EH (cell line): ENCODE measurements around the gene SLC35B2.
A peak's percentile ranks its signal among the peaks of the same experiment; 100 is the strongest.

Experiments used
- DNase-seq: peaks from one replicate; pipeline ENCODE4 v3.0.0-alpha.2; 2015; ENCODE audit warnings: low read depth

Gene SLC35B2

GRCh38 chr6:44285552-44286284, 28.4 kb upstream of the SLC35B2 start:
- DNase-seq = peak; percentile 49

DNA sequence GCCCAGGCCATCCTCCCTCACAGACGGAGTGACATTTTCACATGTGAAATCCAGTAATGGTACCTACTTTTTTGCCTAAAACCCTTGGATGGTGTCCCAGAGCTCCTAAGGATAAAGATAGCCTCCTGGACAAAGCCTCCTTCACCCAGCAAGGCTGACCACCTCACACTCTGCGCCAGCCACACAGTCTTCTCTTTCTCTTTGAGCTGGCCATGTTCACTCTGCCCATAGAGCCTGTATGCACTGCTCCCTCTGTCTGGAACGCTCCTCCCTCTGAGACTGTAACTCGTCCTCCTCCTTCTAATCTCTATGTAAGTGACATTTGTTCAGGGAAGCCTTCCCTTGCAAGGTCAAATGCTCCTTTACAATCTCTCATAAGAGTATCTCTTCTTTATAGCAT, 27.5 kb upstream of the SLC35B2 start:
- DNase-seq = no peak

DNA sequence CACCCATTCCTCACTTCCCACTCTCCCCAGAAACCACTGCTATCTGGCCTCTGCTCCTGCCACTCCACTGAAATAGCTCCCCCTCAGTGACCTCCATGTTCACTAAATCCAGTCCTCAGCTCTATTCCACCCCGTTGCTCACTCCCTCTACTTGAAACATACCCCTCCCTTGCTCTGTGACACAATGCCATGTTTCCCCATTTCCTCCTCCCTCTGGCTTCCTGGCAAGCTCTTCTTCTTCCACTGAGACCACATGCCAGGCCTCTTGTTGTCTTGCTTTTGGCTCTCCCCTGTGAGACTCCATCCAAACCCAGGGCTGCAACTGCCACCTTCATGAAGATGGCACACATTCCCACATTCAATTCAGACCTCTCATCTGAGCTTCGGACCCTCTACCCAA, 26.8 kb upstream of the SLC35B2 start:
- DNase-seq = no peak

DNA sequence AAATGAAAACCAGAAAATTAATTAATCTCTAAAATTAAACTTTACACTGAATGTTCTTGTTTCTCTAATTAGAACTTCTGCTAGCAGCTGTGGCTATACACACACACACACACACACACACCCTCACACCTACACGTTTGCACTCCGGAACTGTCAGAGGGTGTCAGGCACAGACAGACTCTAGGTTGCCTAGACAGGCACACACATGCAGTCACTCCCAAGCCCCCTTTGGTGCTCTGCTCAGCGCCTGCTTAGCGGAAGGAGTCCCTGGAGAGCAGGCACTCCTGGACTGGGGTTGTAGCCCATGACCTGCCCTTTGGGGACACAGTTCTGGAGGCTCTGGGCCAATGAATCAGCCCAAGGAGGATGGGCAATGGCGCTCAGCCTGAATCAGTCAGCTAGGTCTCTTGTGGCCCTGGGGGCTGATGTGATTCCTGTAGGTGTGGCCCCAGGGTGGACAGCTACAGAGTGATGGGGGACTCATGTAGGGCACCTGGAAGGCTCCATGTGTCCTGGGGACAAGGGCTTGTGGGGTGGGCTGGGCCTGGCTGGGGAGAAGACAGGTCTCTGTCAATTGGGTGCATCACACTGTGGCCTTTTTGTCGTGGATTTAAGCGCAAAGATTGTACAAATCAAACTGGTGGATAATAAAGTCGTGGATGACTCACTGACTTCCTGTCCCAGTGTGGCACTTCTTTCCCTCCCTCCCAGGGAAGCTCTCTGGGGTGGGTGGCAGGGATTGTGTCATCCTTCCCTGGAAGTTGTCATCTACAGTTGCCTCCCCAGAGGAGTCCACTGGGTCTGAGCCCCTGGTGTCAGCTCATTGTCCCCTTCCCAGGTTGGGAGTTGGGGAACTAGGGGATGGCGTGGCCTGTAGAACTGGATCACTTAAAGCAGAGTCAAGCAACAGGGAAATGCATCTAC, 21.7 kb upstream of the SLC35B2 start:
- DNase-seq = peak; percentile 44

DNA sequence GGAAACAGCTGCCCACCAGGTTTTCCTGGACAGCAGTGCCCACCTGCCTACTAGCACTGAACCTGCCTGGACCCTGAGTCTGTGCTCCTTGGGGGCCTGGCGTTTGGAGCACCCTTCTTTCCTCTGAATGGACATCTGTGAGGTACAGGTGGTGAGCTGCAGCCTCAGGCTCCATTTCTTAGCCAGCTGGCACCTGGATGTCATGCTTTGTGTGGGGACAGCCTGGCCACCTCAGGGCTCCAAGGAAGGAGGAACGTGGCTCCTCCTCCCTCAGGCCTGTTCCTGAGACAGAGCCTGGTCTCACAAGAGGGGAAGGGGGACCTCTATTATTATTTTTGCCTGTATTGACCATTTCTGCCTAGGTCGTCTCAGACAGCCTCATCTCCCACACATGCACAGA, 21.0 kb upstream of the SLC35B2 start:
- DNase-seq = no peak

DNA sequence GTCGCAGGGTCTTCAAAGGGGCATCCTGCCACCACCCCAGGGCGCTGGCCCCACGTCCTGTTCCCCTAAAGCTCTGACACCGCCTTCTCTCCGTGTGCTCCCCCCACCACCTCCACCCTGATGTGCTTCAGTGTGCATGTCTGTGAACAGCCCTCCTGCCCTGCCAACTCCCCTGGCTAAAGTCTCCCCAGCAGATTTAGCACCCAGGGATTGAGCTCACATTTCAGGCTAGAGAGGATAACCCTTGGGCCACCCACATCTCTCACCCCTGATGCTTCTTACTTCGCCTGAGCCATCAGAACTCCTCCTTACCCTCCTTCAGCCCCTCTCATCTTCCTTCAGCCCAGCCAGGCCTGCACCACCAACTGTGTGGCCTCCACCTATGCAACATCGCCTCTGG, 20.4 kb upstream of the SLC35B2 start:
- no peak for DNase-seq

GRCh38 chr6:44276667-44277640, 19.6 kb upstream of the SLC35B2 start:
- no peak for DNase-seq

DNA sequence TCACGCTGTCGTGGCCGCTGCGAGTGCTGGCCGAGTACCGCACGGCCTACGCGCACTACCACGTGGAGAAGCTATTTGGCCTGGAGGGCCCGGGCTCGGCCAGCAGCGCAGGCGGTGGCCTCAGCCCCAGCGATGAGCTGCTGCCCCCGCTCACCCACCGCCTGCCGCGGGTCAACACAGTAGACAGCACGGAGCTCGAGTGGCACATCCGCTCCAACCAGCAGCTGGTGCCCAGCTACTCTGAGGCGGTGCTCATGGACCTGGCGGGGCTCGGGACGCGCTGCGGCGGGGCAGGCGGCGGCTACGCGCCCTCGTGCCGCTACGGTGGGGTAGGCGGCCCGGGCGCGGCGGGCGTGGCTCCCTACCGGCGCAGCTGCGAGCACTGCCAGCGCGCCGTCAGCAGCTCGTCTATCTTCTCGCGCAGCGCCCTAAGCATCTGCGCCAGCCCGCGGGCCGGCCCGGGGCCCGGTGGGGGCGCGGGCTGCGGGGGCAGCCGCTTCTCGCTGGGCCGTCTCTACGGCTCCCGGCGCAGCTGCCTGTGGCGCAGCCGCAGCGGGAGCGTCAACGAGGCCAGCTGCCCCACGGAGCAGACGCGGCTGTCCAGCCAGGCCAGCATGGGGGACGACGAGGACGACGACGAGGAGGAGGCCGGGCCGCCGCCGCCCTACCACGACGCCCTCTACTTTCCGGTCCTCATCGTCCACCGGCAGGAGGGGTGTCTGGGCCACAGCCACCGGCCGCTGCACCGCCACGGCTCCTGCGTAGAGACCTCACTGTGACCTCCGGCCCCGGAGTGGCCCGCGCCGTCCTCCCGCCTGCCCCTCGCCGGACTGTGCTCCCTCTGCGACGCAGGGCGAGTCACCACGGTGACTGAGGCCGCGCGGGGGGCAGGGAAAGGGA, 18.7 kb upstream of the SLC35B2 start:
- no peak for DNase-seq

DNA sequence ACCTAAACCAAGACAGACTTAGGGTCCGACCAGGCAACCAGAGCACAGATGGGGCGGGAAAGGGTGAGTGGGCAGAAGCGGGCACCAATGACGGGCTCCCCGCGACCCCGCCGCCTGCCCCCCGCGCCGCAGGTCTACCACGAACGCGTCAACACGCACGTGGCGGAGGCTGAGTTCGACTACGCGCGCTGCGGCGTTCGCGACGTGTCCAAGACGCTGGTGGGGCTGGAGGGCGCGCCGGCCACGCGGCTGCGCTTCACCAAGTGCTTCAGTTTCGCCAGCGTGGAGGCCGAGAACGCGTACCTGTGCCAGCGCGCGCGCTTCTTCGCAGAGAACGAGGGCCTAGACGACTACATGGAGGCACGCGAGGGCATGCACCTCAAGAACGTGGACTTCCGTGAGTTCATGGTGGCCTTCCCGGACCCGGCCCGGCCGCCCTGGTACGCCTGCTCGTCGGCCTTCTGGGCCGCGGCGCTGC, 18.0 kb upstream of the SLC35B2 start:
- no peak for DNase-seq

DNA sequence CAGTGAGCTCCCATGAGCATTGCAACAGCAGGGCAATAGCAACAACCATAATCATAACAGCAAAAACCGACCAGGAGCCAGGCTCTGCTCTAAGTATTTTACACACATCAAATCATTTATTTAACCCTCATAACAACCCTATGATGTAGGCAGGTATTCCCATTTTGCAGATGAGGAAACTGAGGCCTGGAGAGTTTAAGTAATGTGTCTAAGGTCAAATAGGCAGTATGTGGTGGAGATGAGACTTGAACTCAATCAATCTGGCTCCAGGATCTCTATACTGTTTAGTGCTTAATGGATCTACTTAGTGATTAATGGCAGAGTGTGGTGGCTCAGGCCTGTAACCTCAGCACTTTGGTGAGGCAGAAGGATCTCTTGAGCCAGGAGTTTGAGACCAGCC, 16.3 kb upstream of the SLC35B2 start:
- DNase-seq = no peak

- no peak for DNase-seq
Measured at GRCh38 chr6:44272999-44273566, 15.8 kb upstream of the SLC35B2 start.

DNA sequence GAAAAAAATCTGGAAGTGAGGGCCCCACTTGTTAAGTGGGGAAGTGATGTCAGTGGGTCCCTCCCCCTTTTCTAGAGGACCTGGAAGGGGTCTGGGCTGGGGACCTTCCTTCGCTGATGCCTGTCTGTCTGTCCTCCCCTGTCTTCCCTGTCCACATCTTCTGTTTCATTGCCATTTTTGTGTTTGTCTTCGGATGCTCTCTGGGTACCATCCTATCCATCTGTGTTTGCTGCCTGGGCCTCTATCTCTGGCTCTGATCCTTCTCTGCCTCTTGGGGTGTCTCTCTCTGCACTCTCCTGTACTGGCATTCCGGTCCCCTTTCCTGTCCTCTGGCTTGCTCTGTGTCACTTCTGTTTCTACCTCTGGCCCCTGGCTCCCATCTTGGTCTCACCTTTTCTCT, 15.2 kb upstream of the SLC35B2 start:
- DNase-seq = no peak

- no peak for DNase-seq
Measured at GRCh38 chr6:44271914-44272313, 14.6 kb upstream of the SLC35B2 start.

GRCh38 chr6:44271406-44271723, 14.0 kb upstream of the SLC35B2 start:
- no peak for DNase-seq

GRCh38 chr6:44270526-44271405, 13.4 kb upstream of the SLC35B2 start:
- no peak for DNase-seq

GRCh38 chr6:44269921-44270525, 12.7 kb upstream of the SLC35B2 start, which contains the start of gene TMEM151B:
Gene TMEM151B (plus strand): TSS chr6:44270450. CDS start chr6:44270743, 293 bp downstream.
- DNase-seq = no peak

DNA sequence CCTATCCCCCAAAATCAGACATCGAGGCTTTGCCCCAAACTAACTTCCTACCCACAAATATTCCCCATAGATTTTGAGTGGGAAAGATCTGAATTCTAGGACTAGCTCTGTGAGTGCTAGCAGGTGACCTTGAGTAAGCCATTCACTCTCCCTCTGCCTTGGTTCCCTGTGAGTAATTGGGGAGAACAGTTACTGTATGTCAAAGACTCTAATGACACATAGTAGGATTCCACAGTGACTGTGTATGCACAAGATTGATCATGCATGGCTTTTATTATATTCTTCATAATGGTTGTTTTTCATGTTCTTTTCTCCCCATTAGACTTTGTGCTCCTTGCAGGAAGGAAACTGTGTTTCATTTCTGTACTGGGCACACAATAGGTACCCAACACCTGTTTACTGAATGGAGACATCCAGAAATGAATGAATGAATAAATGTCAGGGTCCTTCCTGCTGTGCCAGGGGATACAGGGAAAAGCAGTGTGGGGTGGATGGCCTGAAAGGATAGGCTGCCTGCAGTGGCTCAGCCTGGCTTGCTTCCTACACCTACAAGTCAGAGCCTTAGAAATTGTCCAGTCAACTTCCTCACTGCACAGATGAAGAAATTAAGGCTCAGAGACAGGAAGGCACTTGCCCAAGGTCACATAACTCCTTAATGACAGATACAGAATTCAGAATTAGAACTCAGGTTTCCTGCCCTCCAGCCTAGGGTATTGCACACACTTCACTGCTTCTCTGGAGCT, 12.0 kb upstream of the SLC35B2 start:
- no peak for DNase-seq

GRCh38 chr6:44268095-44268628, 10.8 kb upstream of the SLC35B2 start:
- peak; percentile 52 for DNase-seq
